Femur (tissue), 1 donor: ENCODE measurements around the gene SCNN1G.
A peak's percentile ranks its signal among the peaks of the same experiment; 100 is the strongest.

Source experiments
- DNase-seq: peaks from one replicate; pipeline ENCODE4 v3.0.0-alpha.2; 2017

The SCNN1G gene

DNA sequence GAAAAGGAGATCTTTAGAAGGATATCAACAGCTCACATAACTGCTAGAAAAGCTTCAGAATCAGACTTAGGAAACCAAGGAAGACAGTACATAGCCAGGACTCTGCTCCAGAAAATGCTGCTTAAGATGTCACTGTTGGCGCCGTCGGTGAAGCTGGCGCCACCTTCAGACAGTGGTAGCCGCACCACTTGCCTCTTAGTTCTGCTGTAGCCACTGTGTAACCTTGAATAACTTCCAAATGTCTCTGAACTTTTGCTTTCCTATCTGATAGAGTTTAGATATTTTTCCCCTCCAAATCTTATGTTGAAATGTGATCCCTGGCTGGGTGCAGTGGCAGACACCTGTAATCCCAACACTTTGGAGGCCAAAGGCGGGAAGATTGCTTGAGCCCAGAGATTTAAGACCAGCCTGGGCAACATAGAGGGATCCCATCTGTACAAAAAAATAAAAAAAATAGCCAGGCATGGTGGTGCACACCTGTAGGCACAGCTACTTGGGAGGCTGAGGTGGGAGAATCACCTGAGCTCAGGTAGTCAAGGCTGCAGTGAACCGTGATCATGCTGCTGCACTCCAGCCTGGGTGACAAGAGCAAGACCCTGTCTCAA, 27.0 kb upstream of the SCNN1G start:
- no peak for DNase-seq

DNA sequence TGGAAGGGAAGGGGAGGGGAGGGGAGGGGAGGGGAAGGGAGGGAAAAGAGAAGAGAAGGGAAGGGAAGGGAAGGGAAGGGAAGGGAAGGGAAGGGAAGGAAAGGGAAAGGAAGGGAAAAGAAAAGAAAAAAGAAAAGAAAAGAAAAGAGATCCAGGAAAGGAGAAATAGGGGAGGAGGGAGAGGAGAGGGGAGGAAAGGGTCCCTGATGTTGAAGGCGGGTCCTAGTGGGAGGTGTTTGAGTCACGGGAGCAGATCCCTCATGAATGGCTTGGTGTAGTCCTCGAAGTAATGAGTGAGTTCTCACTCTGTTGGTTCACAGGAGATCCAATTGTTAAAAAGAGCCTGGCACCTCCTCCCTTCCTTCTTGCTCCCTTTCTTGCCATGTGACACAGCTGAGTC, 26.4 kb upstream of the SCNN1G start:
- no peak for DNase-seq

- DNase-seq, result no peak
Measured at GRCh38 chr16:23156946-23157460, 25.5 kb upstream of the SCNN1G start.

- DNase-seq, result no peak
Measured at GRCh38 chr16:23158114-23158513, 24.4 kb upstream of the SCNN1G start.

DNA sequence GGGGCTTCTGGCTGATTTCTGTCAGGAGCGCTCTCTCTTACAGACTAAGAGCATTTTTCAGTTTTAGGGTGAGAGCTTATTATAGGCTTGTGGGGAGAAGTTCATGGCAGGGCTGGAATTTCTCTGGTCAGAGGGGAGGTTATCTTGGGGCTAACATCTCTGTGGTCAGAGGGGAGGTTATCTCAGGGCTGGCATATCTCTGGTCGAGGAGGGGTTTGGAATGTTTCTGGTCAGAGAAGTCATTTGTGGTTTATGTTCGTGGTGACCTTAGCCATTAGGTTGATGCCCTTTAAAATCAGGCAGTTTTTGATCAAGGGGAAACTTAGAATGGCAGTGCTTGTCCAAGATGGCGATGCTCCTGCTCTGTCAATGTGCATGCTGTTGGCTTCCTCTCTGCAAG, 22.5 kb upstream of the SCNN1G start:
- DNase-seq, result no peak

DNA sequence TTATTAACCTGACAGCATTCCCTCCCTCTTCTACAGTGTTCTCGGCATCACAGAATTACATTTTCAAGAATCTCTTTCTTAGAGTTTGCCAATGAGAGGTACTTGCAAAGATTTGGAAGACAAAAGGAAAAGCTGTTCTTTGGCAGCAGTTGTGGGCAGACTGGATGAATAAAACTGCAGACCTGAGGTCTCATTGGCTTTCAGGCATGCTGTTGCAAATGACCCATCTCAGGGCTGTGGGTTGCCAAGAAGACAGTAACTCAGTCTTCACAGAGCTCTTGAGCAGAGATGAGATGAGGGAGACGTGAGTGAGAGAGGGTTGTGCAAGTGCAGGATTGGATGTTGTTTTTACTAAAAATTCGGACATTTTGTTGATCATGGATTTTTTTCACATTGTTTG, 22.0 kb upstream of the SCNN1G start:
- DNase-seq, result no peak

DNA sequence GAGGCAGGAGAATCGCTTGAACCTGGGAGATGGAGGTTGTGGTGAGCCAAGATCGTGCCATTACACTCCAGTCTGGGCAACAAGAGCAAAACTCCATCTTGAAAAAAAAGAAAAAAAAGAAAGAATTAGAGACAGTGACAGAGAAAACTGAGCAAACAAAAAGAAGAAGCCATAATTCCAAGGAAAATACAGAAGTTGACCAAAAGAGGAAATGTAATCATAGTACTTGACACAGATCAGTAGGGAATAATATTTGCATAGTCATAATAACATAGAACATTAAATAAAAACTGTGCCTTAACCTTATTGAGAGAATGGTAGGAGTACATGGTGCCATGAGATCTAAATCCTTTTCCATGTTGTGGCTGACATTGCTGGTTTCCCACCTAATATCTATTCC, 18.6 kb upstream of the SCNN1G start:
- no peak for DNase-seq

GRCh38 chr16:23164736-23165135, 17.8 kb upstream of the SCNN1G start:
- DNase-seq, result no peak

GRCh38 chr16:23172583-23172982, 10.0 kb upstream of the SCNN1G start:
- DNase-seq, result no peak

DNA sequence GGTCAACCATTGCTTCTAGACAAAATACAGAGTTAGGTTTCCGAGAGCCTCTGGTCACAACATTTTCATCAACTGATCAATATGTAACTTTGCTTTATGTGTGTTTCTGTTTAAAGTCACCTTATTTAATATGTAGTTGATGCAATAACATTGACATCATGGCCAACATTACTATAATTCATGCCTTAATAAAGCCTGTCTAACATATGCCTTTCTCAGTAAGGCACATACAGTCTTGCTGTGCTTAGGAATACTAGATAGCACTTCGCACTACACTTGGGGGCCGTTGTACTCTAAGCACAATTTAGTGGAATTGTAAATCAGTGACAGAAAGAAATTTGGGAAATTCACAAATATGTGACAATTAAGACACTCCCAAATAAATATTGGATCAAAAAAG, 9.6 kb upstream of the SCNN1G start:
- no peak for DNase-seq

- no peak for DNase-seq
Measured at GRCh38 chr16:23174622-23175021, 7.9 kb upstream of the SCNN1G start.

DNA sequence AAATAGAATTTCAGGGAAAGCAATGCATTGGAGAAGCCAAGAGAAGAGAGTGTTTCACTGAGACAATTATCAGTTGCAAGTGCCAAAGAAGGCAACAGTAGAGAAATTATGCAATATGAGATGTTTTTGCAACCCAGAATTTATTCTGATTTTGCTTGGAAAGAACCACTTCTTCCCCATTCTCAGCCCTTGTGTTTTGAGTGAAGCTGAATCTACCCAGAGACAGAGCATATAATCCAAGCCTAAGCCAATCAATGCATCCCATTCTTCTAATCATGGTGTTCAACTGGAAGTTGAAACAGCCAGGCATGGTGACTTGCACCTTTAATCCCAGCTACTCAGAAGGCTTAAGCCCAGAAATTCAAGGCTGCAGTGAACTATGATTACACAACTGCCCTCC, 6.9 kb upstream of the SCNN1G start:
- DNase-seq, result no peak

GRCh38 chr16:23181506-23181905, 1.0 kb upstream of the SCNN1G start:
- no peak for DNase-seq

DNA sequence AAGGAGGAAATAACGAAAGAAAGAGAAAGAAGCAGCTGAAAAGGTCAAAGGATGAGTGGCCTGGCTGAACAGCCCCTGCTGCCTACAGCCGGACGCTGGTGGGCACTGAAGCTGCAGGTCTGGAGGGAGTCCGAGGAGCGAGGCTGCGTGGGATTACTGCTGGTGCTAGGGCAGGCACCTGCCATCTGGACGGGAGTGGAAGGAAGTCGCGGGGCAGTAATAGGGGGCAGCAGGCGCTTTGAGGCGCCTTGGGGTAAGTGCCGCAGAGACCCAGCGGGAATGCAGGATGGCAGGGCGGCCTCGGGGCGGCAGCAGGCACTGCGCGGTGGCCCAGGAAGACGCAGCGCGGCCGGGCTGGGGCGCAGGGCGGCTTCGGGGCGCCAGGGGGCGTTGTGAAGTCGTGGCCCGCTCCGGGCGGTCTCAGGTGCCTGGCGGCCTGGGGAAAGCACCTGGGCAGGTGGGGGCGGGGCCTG, 303 bp upstream of the SCNN1G start:
- DNase-seq, result peak; percentile 59

GRCh38 chr16:23183543-23183862, 958 bp downstream of the SCNN1G start:
- DNase-seq, result no peak

DNA sequence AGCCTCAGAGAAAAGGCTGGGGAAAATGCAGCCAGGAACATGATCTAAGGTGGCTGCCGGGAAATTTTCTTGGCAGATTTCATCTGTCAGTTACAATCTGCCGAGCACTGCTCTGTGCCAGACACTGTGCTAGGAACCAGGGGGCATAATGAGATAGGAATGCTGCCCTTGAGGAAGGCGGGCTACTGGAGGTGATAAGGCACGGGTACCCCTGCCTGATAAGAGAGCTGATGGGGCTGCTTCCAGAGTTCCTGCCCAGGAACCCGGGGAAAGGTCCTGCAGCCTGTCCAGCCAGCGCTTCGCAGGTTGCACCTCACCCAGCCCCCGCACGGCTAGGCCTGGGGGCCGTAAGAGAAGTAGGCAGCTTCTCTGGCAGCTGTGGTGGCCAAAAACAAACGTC, 3.1 kb downstream of the SCNN1G start:
- DNase-seq, result no peak

DNA sequence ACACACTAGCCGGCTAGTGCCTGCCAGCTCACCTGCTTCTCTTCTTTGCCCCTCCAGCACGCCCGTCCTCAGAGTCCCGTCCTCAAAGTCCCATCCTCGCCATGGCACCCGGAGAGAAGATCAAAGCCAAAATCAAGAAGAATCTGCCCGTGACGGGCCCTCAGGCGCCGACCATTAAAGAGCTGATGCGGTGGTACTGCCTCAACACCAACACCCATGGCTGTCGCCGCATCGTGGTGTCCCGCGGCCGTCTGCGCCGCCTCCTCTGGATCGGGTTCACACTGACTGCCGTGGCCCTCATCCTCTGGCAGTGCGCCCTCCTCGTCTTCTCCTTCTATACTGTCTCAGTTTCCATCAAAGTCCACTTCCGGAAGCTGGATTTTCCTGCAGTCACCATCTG, 3.6 kb downstream of the SCNN1G start:
- no peak for DNase-seq

DNA sequence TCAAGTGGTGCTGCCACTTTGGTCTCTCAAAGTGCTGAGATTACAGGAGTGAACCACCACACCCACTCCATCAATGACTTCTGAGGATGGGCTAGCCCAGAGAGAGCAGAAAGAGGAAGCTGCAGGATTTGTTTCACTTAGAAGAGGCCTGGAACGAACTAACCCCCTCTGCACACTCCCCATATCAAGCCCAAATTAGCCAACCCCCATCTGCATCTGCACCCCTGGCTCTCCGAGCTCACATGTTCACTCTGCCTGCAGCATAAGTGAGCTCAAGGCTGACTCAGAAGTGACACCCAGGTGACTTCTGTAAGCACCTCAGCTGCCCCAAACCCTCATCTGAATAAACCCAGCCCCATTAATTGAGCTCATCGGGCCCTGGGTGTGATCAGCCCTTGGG, 4.8 kb downstream of the SCNN1G start:
- no peak for DNase-seq

DNA sequence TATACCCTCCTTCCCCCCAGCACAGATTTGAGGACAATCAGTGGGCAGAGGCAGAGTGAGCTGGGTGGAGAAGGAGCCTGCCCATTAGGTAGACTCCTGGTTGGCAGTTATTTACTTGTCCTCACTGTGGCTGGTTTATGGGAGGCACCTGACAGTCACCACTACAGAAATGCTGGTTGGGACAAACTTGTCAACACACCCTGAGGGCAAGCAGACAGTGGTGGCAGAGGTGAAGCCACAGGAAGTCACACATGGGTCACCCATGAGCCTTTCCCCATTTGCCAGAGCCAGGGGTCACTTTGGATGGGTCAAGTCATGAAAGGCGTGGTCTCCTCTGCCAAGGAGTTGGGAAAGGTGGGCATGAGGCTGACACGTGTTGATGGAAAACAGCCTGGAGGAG, 6.4 kb downstream of the SCNN1G start:
- no peak for DNase-seq

GRCh38 chr16:23194497-23195221, 12.1 kb downstream of the SCNN1G start:
- DNase-seq, result no peak

GRCh38 chr16:23195366-23195978, 12.9 kb downstream of the SCNN1G start:
- no peak for DNase-seq

DNA sequence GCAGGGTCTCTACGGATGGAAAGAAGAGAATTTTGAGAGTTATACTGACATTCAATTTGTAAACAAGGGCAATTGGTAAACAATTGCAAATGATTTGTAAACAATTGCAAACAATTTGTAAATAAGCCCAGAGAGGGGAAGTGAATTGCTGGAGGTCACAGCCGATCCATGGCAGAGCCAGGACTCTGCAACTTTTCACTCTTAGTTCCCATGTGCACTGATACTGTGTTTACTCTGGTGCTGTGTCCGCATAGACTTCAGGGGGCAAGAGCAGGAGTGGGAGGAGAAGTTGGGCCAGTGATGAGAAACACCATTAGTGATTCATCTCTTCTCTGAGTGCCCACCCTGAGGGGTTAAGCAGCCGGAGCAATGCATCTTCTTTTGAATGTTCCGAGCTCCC, 14.0 kb downstream of the SCNN1G start:
- no peak for DNase-seq

DNA sequence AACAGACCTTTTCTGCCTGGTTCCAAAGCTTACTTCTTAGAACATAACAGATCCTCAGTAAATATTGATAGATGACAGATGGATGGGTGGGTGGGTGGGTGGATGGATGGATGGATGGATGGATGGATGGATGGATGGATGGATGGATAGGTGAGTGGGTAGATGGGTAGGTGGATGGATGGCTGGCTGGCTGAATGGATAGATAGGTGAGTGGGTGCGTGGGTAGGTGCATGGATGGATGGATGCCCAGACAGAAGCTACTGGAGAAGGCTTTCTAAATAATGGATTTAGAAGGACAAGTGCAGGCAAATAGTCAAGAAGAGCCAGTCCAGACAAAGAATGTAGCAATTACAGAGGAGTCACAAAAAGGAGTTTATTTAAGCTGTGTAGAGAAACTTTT, 19.6 kb downstream of the SCNN1G start:
- DNase-seq, result no peak

- DNase-seq, result no peak
Measured at GRCh38 chr16:23206986-23207385, 24.4 kb downstream of the SCNN1G start.
